Left lung (tissue), 10 donors: ENCODE data around the gene AHCYL2. TPM values are rescaled to one million over a fixed set of nuclear protein-coding genes. Genes with fewer than 3 reads are reported as not detected.

Source experiments
- ATAC-seq: fragments of 200-7000 bp; cut with Tn5 transposase; one replicate; pipeline ENCODE4 v1.9.1; 2020; ENCODE audit warnings: moderate library complexity
- DNase-seq, 4 donors: peaks; one replicate each; pipeline ENCODE4 v3.0.0-alpha.2; 2013 to 2020
- H3K27ac ChIP-seq, 2 donors: fragments of 200-600 bp; sonication (generic) in 1 of 2; one replicate each; pipeline versions ENCODE4 v1.5.0 to v1.8.0; 2020 to 2021
- H3K27me3 ChIP-seq, 2 donors: fragments of 200-600 bp; sonication (generic) in 1 of 2; one replicate each; pipeline versions ENCODE4 v1.5.0 to v1.8.0; 2020 to 2021
- H3K36me3 ChIP-seq, 2 donors: fragments of 200-600 bp; sonication (generic) in 1 of 2; one replicate each; pipeline versions ENCODE4 v1.5.0 to v1.8.0; 2020 to 2021
- H3K4me1 ChIP-seq, 2 donors: fragments of 200-600 bp; one replicate each; pipeline ENCODE4 v1.8.0; 2021
- H3K4me3 ChIP-seq, 2 donors: fragments of 200-600 bp; sonication (generic) in 1 of 2; one replicate each; pipeline versions ENCODE4 v1.5.0 to v1.8.0; 2020 to 2021; ENCODE audit warnings: mild to moderate bottlenecking in 1 of 2
- H3K9me3 ChIP-seq, 2 donors: fragments of 200-600 bp; sonication (generic) in 1 of 2; one replicate each; pipeline versions ENCODE4 v1.5.0 to v1.8.0; 2020 to 2021
- intact Hi-C, 2 donors: fragments of 100-400 bp; cut with DNase I; formaldehyde crosslinking; loops; one replicate each; pipeline versions ENCODE4 v1.11.2 to v1.14.2; 2022
- polyA plus RNA-seq, 6 donors: library from polyadenylated mRNA; unstranded; fragments of 120-200 nt; gene quantifications; one replicate each; pipeline ENCODE4 v1.2.1, GENCODE V29; 2013; ENCODE audit not compliant: insufficient read length in 6 of 6
- total RNA-seq, 2 donors: library from RNA; stranded (reverse); fragmentation: NEBNext Ultra II Directional; extraction: Animal tissue kit (Norgen Biotek cat#: 25700); gene quantifications; one replicate each; pipeline ENCODE4 v1.2.1, GENCODE V29; 2021
- TF ChIP-seq, protein P1 (sequence below), 2 donors: fragments of 200-600 bp; sonication (generic) in 1 of 2; IDR thresholded peaks; one replicate each; pipeline versions ENCODE4 v1.5.0 to v1.8.0; 2021; ENCODE audit warnings: antibody characterized with exemption in 2 of 2
- donor health status: DM: no; HTN: yes; CAD: no.
- donor health status: DM: no; HTN: no; CAD: no.

Gene AHCYL2
- total and polyA plus RNA-seq, 8 donors = 16.2 to 219 (median 21.3) TPM

DNA sequence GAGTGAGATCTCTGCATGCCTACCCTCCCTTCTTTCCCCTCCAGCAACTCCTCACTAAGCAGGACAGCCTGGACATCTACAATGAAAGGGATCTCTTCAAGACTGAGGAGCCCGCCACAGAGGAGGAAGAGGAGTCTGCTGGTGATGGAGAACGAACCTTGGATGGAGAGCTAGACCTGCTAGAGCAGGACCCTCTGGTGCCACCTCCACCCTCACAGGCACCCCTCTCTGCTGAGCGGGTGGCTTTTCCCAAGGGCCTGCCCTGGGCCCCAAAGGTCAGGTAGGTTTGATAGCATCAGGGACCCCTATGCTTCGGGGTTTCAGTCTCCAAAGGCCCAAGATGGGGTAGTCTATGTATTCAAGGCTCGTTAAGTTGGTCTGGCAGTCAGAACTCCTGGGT is 233.3 kb downstream of the AHCYL2 start:
- DNase-seq (no peak), ATAC-seq (no peak)
- Histone ChIP-seq H3K27ac (no peak overlapping the region), H3K27me3 (no peaks in the 10 kb centered on the region), H3K4me3 (no peak overlapping the region), H3K36me3 (peaks cover 0 to 4% of the 10 kb centered on the region in 2 donors), H3K4me1 (no peaks in the 10 kb centered on the region), H3K9me3 (no peaks in the 10 kb centered on the region)
- TF ChIP-seq, protein P1, sequence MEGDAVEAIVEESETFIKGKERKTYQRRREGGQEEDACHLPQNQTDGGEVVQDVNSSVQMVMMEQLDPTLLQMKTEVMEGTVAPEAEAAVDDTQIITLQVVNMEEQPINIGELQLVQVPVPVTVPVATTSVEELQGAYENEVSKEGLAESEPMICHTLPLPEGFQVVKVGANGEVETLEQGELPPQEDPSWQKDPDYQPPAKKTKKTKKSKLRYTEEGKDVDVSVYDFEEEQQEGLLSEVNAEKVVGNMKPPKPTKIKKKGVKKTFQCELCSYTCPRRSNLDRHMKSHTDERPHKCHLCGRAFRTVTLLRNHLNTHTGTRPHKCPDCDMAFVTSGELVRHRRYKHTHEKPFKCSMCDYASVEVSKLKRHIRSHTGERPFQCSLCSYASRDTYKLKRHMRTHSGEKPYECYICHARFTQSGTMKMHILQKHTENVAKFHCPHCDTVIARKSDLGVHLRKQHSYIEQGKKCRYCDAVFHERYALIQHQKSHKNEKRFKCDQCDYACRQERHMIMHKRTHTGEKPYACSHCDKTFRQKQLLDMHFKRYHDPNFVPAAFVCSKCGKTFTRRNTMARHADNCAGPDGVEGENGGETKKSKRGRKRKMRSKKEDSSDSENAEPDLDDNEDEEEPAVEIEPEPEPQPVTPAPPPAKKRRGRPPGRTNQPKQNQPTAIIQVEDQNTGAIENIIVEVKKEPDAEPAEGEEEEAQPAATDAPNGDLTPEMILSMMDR (IDR thresholded peaks at IDR 0.05) = no peak
- intact Hi-C loops = no loop called here

GRCh38 chr7:129461809-129462208 is 237.0 kb downstream of the AHCYL2 start:
- Histone ChIP-seq H3K36me3 (peaks cover 0 to 4% of the 10 kb centered on the region in 2 donors), H3K4me1 (no peaks in the 10 kb centered on the region), H3K27me3 (no peaks in the 10 kb centered on the region), H3K9me3 (no peaks in the 10 kb centered on the region), H3K27ac (no peak overlapping the region), H3K4me3 (no peak overlapping the region)
- no peak for ATAC-seq
- intact Hi-C loops = loop anchor here in 1 of 2 donors (10.0 kb wide), 1 partner anchor 87 kb away; no protein-coding TSS in a partner anchor
- TF ChIP-seq, protein P1 (IDR thresholded peaks at IDR 0.05) = no peak
- DNase-seq = no peak

DNA sequence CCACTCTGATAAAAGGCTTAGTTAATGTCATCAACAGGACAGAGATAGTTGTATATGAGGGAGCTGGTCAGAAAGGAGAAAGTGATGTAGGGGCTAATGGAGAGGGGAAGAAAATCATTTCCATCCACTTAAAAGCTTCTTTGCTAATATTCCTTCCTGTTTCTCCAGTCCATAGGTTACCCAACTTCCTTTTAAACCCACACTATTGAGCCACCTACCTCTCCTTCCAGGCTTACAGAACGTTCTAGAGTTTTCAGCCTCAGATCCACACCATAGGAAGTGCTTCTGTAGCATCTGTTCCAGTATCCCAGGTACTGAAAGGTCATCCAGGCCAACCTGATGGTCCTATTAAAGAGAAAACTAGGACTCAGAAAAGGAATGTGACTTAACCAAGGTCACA is 237.6 kb downstream of the AHCYL2 start:
- Histone ChIP-seq H3K4me1 (no peaks in the 10 kb centered on the region), H3K4me3 (no peak overlapping the region), H3K9me3 (no peaks in the 10 kb centered on the region), H3K27me3 (no peaks in the 10 kb centered on the region), H3K36me3 (peaks cover 0 to 4% of the 10 kb centered on the region in 2 donors), H3K27ac (no peak overlapping the region)
- TF ChIP-seq, protein P1 (IDR thresholded peaks at IDR 0.05) = no peak
- no peak for DNase-seq
- ATAC-seq = no peak
- intact Hi-C loops = loop anchor here in 1 of 2 donors (10.0 kb wide), 1 partner anchor 88 kb away; no protein-coding TSS in a partner anchor

DNA sequence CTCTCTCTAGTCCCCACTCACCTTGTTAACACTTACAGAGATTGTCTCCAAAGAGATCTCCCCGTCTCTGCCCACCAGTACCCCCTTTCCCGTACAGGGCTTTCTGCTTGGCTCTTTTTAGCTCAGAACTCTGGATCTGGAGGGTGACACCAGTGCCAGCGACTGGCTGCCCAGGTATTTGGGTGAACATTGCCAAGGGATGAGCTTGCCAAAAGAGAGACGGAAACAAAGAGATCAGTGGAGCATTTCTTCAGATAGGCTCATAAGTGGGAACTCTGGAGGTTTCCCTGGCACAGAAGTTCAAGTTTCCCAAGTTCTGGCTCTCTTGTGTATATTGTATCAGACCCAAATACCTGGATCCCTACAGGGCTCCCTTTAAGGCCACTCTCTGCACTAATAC is 239.4 kb downstream of the AHCYL2 start:
- ATAC-seq = no peak
- intact Hi-C loops = loop anchor here in 1 of 2 donors (10.0 kb wide), 1 partner anchor 89 kb away; no protein-coding TSS in a partner anchor
- no peaks in the 10 kb centered on the region for H3K27me3 ChIP-seq

DNA sequence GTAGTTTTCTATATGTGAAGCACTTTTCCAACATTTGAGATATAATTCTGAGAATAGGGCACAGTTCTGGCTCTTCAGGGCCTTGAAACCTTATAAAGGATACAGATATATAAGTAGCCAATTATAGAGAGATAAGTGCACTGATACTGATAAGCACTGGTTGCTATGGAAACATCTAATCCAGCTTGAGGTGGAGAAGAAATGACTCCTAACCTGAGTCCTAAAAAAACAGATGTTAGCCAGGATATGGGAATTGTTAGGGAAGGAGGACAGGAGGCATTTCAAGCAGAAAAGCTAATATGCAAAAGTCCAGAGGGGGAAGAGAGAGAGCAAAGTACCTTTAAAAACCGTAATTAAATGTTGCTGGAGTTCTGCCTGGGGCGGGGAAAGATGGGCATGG is 240.2 kb downstream of the AHCYL2 start:
- Histone ChIP-seq H3K4me1 (no peaks in the 10 kb centered on the region), H3K27me3 (no peaks in the 10 kb centered on the region), H3K36me3 (peaks cover 0 to under 1% of the 10 kb centered on the region in 2 donors), H3K27ac (no peak overlapping the region), H3K4me3 (no peak overlapping the region), H3K9me3 (no peaks in the 10 kb centered on the region)
- ATAC-seq (no peak), DNase-seq (no peak)
- TF ChIP-seq, protein P1 (IDR thresholded peaks at IDR 0.05) = no peak
- intact Hi-C loops = loop anchor here in 1 of 2 donors (10.0 kb wide), 1 partner anchor 90 kb away; no protein-coding TSS in a partner anchor

More for the DNA sequence above, 239.4 kb downstream of the AHCYL2 start:
- TF ChIP-seq, protein P1 (IDR thresholded peaks at IDR 0.05) = no peak
- Histone ChIP-seq H3K36me3 (peaks cover 0 to 4% of the 10 kb centered on the region in 2 donors), H3K4me1 (no peaks in the 10 kb centered on the region), H3K27ac (no peak overlapping the region), H3K9me3 (no peaks in the 10 kb centered on the region), H3K4me3 (no peak overlapping the region)
- no peak for DNase-seq
